ENCODE results near the gene LINC00237. TPM values are rescaled to one million over a fixed set of nuclear protein-coding genes. Genes with fewer than 3 reads are reported as not detected.

The LINC00237 gene
- total and polyA plus RNA-seq, 8 donors = 0.92 TPM; not detected in 7

- Histone ChIP-seq H3K4me3 (no peak overlapping the region), H3K4me1 (no peaks in the 10 kb centered on the region), H3K36me3 (peaks cover 0 to 7% (median 0%) of the 10 kb centered on the region in 3 donors), H3K9me3 (no peaks in the 10 kb centered on the region), H3K27me3 (no peaks in the 10 kb centered on the region), H3K27ac (no peak overlapping the region)
- WGBS, 2 donors = 91 to 92% methylated on average over 16 of the region's 16 CpGs
- ATAC-seq = no peak
- DNase-seq = no peak
- FAIRE-seq = no peak
- no peak for TF ChIP-seq CTCF (IDR thresholded peaks at IDR 0.05)
- intact Hi-C loops (cut with DNase I) = no loop called here
Measured at GRCh38 chr20:21133917-21134622, 27.9 kb upstream of the LINC00237 start.

DNA sequence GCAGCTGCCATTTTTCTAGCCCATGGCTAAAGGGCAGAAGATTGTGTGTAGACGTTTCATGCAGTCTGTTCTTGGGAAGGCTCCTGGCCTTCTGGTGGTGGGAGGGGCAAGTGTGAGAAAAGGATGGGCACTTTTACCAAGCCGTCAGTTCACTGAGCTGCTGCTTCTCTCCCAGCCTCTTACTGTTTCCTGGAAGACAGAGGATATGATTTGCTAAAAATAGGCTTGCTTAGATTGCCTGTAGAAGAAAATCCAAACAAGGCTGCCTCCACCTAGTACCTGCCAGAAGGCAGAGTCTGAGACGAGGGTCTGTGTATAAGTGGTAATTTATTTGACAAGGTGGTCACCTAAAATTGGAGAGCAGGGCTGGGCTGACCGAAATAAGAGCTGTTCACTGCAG, 27.2 kb upstream of the LINC00237 start:
- intact Hi-C loops (cut with DNase I) = no loop called here
- H3K27me3 ChIP-seq = no peaks in the 10 kb centered on the region
- no peak for TF ChIP-seq CTCF (IDR thresholded peaks at IDR 0.05)
- no peaks in the 10 kb centered on the region for H3K4me1 ChIP-seq
- no peaks in the 10 kb centered on the region for H3K9me3 ChIP-seq
- no peak overlapping the region for H3K4me3 ChIP-seq
- no peak overlapping the region for H3K27ac ChIP-seq
- peaks cover 0 to 7% (median 0%) of the 10 kb centered on the region in 3 donors for H3K36me3 ChIP-seq
- FAIRE-seq = no peak
- WGBS, 2 donors = 76 to 78% methylated on average over 4 of the region's 4 CpGs
- ATAC-seq = no peak
- no peak for DNase-seq

DNA sequence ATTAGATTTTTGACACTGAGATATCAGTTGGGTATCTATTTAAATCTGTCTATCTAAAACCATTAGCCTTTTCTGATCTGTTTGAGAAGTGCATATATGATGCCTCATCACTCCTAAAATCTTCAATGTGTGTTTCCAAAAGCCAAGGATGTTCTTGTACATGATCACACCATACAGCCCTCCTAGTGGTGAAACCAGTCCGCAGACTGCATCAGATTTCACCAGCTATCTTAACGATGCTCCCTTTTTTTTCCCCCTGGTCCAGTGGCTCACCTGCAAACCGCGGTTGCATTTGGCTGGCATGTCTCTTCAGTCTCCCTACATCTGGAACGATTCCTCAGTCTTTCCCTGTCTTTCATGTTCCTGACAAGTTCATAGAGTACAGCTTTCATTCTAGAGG, 23.7 kb upstream of the LINC00237 start:
- DNase-seq (no peak), FAIRE-seq (no peak), ATAC-seq (no peak)
- Histone ChIP-seq H3K27ac (no peak overlapping the region), H3K4me1 (peaks cover 0 to 10% (median 7%) of the 10 kb centered on the region in 3 donors), H3K27me3 (no peaks in the 10 kb centered on the region), H3K9me3 (no peaks in the 10 kb centered on the region), H3K36me3 (no peaks in the 10 kb centered on the region), H3K4me3 (no peak overlapping the region)
- intact Hi-C loops (cut with DNase I) = no loop called here
- 74 to 77% methylated on average over 5 of the region's 5 CpGs for WGBS, 2 donors
- TF ChIP-seq CTCF (IDR thresholded peaks at IDR 0.05) = no peak

DNA sequence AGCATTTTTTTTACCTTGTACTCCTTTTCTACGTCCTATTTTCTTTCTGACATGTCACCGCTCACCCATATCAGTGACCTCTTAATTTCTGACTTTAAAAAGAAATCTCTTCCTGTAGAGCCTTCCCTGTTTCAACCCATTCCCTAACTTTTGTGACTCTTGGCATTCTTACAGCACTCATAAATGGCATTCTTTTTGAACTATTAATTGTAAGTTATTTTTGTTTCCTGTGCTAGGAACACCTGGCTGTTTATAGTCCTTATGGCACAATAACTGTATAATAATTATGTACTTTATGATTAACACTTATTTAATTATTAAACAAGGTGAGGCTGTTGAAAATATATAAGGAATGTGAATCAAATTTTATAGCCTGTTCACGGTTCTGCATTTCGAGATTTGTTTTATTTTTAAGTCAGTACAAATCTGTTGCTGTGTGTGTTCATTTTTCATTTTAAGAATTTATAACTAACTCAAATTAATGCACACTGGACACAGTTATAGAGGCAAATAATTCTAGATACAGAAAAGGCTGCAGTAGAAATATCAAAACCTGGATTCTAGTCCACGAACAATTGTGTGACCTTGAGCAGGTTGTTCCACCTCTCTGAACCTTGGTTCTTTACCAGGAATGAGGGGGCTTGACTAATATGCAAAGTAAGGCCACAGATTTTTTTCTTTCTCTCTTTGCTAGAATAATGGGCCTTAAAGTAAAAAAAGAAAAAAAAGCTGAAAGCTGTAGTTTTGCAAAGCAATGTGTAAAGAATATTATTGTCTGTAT, 21.2 kb upstream of the LINC00237 start:
- Histone ChIP-seq H3K27me3 (no peaks in the 10 kb centered on the region), H3K27ac (no peak overlapping the region), H3K9me3 (no peaks in the 10 kb centered on the region), H3K4me3 (peak overlapping the region in 1 of 4 donors; percentile 98), H3K4me1 (peaks cover 0 to 10% (median 7%) of the 10 kb centered on the region in 3 donors), H3K36me3 (no peaks in the 10 kb centered on the region)
- WGBS, 2 donors = 37 to 41% methylated on average over 5 of the region's 5 CpGs
- TF ChIP-seq CTCF (IDR thresholded peaks at IDR 0.05) = no peak
- no peak for FAIRE-seq
- no peak for ATAC-seq
- intact Hi-C loops (cut with DNase I) = no loop called here
- DNase-seq = no peak

- no peak overlapping the region for H3K27ac ChIP-seq
- intact Hi-C loops (cut with DNase I) = no loop called here
- WGBS, 2 donors = 1 to 5% methylated on average over 8 of the region's 8 CpGs
- ATAC-seq = peak in 3 of 4 donors; percentile 1 to 3 (median 1)
- no peak for TF ChIP-seq CTCF (IDR thresholded peaks at IDR 0.05)
- H3K9me3 ChIP-seq = no peaks in the 10 kb centered on the region
- peak overlapping the region; percentile 91 to 98 (median 95) for H3K4me3 ChIP-seq
- DNase-seq = no peak
- H3K27me3 ChIP-seq = no peaks in the 10 kb centered on the region
- peaks cover 0 to 10% (median 7%) of the 10 kb centered on the region in 3 donors for H3K4me1 ChIP-seq
- FAIRE-seq = no peak
- no peaks in the 10 kb centered on the region for H3K36me3 ChIP-seq
Measured at GRCh38 chr20:21126581-21126870, 20.4 kb upstream of the LINC00237 start.
